GM21576 (cell line): Measurements from ENCODE around the gene ACADL.
"Not testable (repeated sequence)": the region's sequence is repeated elsewhere in the genome, so short reads cannot be mapped to it uniquely, and the experiment has no call there.

Experiments used
- ATAC-seq: cut with Tn5 transposase; IDR thresholded peaks from one replicate; pipeline ENCODE4 v1.9.1; 2021; ENCODE audit warnings: mild to moderate bottlenecking, moderate library complexity; ENCODE audit not compliant: unreplicated experiment

Gene ACADL

DNA sequence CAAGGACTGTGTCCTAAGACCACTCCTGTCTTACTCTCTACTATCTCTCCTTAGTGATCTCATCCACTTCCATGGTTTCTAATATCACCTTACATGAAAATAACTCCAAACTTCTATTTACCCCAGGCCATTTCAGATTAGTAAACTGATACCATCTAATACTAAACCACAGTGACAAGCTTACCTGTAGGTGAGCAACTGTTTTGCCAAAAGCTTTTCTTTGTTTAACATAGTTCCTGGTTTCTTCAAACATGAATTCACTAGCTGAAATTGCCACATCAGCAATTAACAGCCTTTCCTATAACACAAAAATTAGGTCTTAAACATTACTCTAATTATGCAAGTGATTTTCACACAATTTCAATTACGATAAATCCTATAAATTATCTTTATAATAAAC, 22.1 kb downstream of the ACADL start:
- ATAC-seq, result no peak

DNA sequence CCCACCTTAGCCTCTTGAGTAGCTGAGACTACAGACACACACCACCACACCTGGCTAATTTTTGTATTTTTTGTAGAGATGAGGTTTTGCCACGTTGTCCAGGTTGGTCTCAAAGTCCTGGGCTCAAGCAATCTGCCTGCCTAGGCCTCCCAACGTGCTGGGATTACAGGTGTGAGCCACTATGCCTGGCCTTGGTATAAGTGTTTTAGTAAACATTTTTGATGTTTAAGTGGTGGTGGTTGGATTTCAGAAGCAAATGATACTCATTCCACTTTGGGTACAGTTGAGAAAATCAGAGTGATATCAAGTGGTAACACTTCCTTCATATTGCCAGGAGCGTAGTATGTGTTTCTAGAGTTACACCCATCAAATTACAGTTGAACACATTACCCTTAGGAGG, 25.4 kb downstream of the ACADL start:
- no peak for ATAC-seq

DNA sequence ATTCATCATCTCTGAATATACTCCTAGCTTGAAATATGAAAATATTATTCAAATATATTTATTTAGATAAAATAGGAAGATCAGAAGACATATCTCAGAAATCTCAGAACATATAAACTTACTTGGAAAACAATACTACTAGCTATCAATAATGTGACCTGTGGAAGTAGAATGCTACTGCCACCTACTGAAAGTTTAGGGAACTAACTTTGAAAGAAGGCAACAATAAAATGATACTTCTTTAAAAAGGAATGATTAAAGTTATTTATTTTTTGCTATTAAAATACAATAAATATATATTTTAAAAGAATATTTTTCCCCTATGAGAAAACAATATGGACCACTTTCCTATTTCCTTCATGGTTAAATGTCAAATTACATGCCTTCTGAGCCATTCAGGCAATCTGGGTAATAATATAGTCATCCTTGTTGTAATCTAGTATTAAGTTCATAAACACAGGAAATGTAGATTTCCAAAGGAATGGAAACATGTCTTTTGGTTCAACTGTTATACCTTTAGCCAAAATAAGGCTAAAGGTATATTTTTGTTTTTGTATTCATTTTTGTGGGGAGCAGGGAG, 26.0 kb downstream of the ACADL start:
- ATAC-seq, result peak; percentile 55

GRCh38 chr2:210198326-210198725, 26.9 kb downstream of the ACADL start:
- ATAC-seq, result no peak

- no peak for ATAC-seq
Observed at GRCh38 chr2:210197720-210198119, 27.5 kb downstream of the ACADL start.

- no peak for ATAC-seq
Observed at GRCh38 chr2:210195101-210195852, 30.0 kb downstream of the ACADL start.

DNA sequence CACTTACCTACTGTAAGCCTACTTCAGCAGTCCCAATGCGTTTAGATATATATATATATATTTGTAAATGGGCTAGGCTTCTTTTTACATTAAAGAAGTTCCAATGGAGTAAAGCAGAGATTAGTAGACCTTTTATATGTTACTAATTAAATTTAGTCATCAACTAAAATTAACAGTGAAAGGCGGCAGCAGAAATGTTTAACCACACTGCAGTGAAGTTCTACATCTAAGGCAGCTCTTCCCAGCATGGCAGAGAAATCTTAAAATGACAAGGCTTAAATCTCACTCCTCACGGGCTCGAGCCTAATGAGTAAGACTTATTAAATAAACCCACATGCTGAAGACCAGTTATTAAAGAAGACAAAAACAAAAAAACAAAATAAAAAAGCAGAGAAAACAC, 34.9 kb downstream of the ACADL start:
- no peak for ATAC-seq

DNA sequence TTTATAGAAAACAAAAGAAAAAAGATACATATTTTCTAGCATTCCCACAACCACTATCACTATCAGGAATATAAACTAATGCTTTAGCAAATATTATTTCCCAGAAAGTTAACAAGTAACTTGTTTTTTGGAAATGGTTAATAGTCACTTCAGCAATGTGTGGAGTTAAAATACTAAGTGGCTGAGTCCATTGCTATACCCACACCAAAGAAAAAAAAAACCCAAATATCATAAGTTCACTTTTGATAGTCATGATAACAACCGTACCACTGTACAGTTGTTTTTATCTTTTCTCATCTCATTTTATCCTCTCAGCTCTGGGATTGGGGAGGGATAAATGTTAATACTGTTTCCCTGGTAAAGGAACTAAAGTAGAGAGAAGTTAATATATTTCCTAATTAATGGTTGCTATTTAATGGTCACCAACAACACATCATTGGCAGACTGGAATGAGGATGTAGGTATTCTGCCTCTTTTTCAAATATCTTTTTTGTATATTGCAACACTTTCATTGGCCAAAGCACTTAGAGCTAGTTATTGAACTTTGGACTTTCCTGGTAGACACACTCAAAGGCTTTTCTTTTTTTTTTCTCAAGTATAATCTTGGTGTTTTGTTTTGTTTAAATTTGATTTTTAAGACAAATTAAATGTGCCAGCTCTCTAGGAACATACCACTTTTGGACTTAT, 35.7 kb downstream of the ACADL start:
- ATAC-seq, result no peak

- no peak for ATAC-seq
Observed at GRCh38 chr2:210188755-210189154, 36.5 kb downstream of the ACADL start.

DNA sequence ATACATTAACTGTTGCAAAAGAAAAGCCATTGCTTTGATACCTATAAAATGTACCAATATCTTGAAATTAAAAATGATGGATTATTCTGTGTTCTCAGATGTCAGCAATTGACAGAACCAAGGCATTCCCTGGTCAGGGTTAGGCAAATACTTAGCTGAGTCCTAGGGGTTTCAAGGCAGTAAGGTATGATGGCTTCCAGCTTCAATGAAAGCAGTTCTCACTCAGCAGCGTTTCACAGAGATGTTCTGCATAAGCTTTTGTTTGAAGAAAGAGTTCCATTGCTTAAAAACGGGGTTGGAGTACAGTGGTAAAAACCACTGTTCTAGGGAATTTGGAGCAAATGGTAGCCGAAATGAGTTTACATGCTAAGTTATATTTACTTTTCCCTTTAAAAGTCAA, 37.1 kb downstream of the ACADL start:
- ATAC-seq, result no peak

DNA sequence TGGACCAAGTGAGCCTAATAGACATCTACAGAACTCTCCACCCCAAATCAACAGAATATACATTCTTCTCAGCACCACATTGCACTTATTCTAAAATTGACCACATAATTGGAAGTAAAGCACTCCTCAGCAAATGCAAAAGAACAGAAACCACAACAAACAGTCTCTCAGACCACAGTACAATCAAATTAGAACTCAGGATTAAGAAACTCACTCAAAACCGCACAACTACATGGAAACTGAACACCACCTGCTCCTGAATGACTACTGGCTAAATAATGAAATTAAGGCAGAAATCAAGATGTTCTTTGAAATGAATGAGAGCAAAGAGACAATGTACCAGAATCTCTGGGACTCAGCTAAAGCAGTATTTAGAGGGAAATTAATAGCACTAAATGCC, 41.3 kb downstream of the ACADL start:
- not testable (repeated sequence) for ATAC-seq

- not testable (repeated sequence) for ATAC-seq
Observed at GRCh38 chr2:210181606-210182088, 43.6 kb downstream of the ACADL start.

GRCh38 chr2:210181033-210181605, 44.1 kb downstream of the ACADL start:
- ATAC-seq, result not testable (repeated sequence)

- ATAC-seq, result no peak
Observed at GRCh38 chr2:210180477-210180876, 44.8 kb downstream of the ACADL start.

DNA sequence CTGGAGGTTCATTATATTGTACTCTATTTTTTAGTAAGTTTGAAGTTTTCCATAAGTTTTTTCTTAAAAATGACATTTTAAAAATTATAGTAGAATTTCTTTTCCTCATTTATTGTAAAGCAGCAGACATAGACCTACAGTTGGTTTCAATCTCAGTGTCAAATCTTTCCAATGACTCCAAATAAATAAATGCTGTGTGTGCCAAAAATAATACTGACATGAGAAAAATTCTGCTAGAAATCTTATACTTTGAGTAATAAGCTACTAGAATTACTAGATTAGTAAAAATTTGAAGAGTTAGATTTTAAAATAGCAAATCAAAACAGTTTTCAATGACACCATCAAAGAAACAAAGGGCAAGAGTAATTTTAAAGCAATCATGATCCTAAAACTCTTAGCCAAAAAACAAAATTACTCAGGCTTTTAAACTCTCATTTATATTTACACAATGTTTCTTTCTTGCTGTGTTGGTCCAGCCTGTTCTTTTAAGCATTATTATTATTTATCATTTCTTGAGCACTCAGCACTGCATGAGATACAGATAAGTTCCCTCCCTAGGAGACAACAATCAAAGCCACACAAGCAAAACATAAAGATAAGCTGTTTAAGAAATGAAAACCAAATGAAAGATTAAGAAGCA, 45.8 kb downstream of the ACADL start:
- ATAC-seq, result no peak

- ATAC-seq, result no peak
Observed at GRCh38 chr2:210177769-210178168, 47.5 kb downstream of the ACADL start.

DNA sequence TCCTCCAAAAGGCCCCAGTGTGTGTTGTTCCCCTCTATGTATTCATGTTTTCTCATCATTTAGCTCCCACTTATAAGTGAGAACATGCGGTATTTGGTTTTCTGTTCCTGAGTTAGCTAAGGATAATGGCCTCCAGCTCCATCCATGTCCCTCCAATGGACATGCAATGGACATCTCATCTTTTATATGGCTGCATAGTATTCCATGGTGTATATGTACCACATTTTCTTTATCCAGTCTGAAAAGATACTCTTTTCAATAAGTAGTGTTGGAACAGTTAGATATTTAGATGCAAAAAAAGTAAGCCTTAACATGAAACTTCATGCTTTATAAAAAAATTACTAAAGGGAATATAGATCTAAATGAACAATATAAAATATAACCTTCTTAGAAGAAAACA, 48.1 kb downstream of the ACADL start:
- ATAC-seq, result not testable (repeated sequence)

- no peak for ATAC-seq
Observed at GRCh38 chr2:210174086-210174485, 51.2 kb downstream of the ACADL start.

DNA sequence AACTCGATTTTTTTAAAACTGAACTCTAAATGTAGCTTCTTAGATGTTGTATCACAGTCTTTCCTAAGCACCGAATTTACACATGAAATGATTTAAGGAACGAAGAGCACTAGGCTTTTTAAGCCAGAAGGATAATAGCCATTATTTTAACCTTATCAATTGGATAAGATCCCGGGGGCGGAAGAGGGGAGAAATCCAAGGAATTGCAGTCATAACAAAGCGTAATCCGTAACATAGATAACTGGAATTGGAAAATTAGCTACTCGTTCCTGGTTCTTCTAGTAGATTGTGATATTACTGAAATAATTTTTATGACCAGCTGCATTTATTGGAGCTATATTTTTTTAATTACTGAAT, 53.0 kb downstream of the ACADL start:
- no peak for ATAC-seq

GRCh38 chr2:210171309-210172218, 53.7 kb downstream of the ACADL start, which contains the start of gene KANSL1L:
Gene KANSL1L, minus strand, starts transcription at chr2:210171409. Its CDS starts 16,827 bp downstream, at chr2:210154582.
- peak; percentile 71 for ATAC-seq
